Mesenchymal stem cell (in vitro differentiated cells and primary cell): Measurements from ENCODE around the gene ZDHHC12.

ENCODE experiments used
- DNase-seq: peaks from one replicate; pipeline ENCODE4 v3.0.0-alpha.2; 2013
- H2AFZ ChIP-seq: one replicate; pipeline ENCODE4 v1.6.1; 2013; ENCODE audit warnings: low read depth, mild to moderate bottlenecking, control low read depth, inconsistent platforms, low read length, moderate library complexity
- H2AK5ac ChIP-seq: 2 replicates; pipeline ENCODE4 v1.6.1; 2013; ENCODE audit warnings: low read length, moderate library complexity, mild to moderate bottlenecking, inconsistent platforms; ENCODE audit not compliant: severe bottlenecking
- H2BK120ac ChIP-seq: one replicate; pipeline ENCODE4 v1.6.1; 2013; ENCODE audit warnings: low read depth, mild to moderate bottlenecking, inconsistent platforms, low read length, moderate library complexity
- H2BK12ac ChIP-seq, 2 experiments: one replicate each; pipeline ENCODE4 v1.6.1; 2013; ENCODE audit warnings: inconsistent platforms in 2 of 2, low read length in 2 of 2, mild to moderate bottlenecking in 2 of 2, moderate library complexity in 2 of 2, control low read depth in 1 of 2
- H2BK15ac ChIP-seq: one replicate; pipeline ENCODE4 v1.6.1; 2013; ENCODE audit warnings: mild to moderate bottlenecking, low read depth, inconsistent platforms; ENCODE audit not compliant: poor library complexity, severe bottlenecking
- H2BK5ac ChIP-seq: 2 replicates; pipeline ENCODE4 v1.6.1; 2013; ENCODE audit warnings: low read depth, mild to moderate bottlenecking, low read length, control low read depth, inconsistent platforms; ENCODE audit not compliant: poor library complexity, severe bottlenecking
- H3K14ac ChIP-seq, 2 experiments: one replicate each; pipeline ENCODE4 v1.6.1; 2013; ENCODE audit warnings: inconsistent platforms in 2 of 2, low read length in 2 of 2, control low read depth in 1 of 2, mild to moderate bottlenecking in 1 of 2, moderate library complexity in 1 of 2
- H3K18ac ChIP-seq, 2 experiments: one replicate each; pipeline ENCODE4 v1.6.1; 2013; ENCODE audit warnings: inconsistent platforms in 2 of 2, low read length in 2 of 2, control low read depth in 1 of 2, low read depth in 1 of 2, mild to moderate bottlenecking in 1 of 2
- H3K23ac ChIP-seq, 2 experiments: one replicate each; pipeline ENCODE4 v1.6.1; 2013; ENCODE audit warnings: inconsistent platforms in 2 of 2, low read length in 2 of 2, mild to moderate bottlenecking in 2 of 2, moderate library complexity in 2 of 2, control low read depth in 1 of 2
- H3K27ac ChIP-seq: 2 replicates; pipeline ENCODE4 v1.5.1; 2013; ENCODE audit warnings: mild to moderate bottlenecking, moderate library complexity, low read length, control low read depth, inconsistent platforms; ENCODE audit not compliant: poor library complexity, severe bottlenecking
- H3K27me3 ChIP-seq, 2 experiments: 2 replicates each; pipeline versions ENCODE4 v1.6.1 to v1.7.0; 2013; ENCODE audit warnings: low read length in 2 of 2, mild to moderate bottlenecking in 2 of 2, moderate library complexity in 2 of 2, control low read depth in 1 of 2, inconsistent platforms in 1 of 2; ENCODE audit not compliant: control insufficient read depth in 1 of 2, insufficient read depth in 1 of 2
- H3K36me3 ChIP-seq, 2 experiments: 2 replicates each; pipeline versions ENCODE4 v1.6.1 to v1.7.0; 2013; ENCODE audit warnings: low read length in 2 of 2, control low read depth in 1 of 2, inconsistent platforms in 1 of 2, low read depth in 1 of 2, mild to moderate bottlenecking in 1 of 2; ENCODE audit not compliant: insufficient read depth in 2 of 2, control insufficient read depth in 1 of 2
- H3K4ac ChIP-seq, 2 experiments: one replicate each; pipeline ENCODE4 v1.6.1; 2013; ENCODE audit warnings: inconsistent platforms in 2 of 2, low read length in 2 of 2, mild to moderate bottlenecking in 2 of 2, moderate library complexity in 2 of 2, control low read depth in 1 of 2, low read depth in 1 of 2
- H3K4me1 ChIP-seq: 2 replicates; pipeline ENCODE4 v1.6.1; 2013; ENCODE audit warnings: low read depth, low read length, control low read depth; ENCODE audit not compliant: control insufficient read depth, insufficient read depth
- H3K4me2 ChIP-seq: 2 replicates; pipeline ENCODE4 v1.6.1; 2013; ENCODE audit warnings: low read length, mild to moderate bottlenecking, inconsistent platforms; ENCODE audit not compliant: poor library complexity, severe bottlenecking
- H3K4me3 ChIP-seq, 2 experiments: 2 replicates each; pipeline versions ENCODE4 v1.5.1 to v1.7.0; 2013; ENCODE audit warnings: low read length in 2 of 2, mild to moderate bottlenecking in 2 of 2, control low read depth in 1 of 2, low read depth in 1 of 2; ENCODE audit not compliant: insufficient read depth in 1 of 2
- H3K79me1 ChIP-seq: replicated peaks from 2 replicates; pipeline ENCODE4 v1.6.1; 2013; ENCODE audit warnings: mild to moderate bottlenecking, control low read depth, low read length, inconsistent platforms; ENCODE audit not compliant: poor library complexity, severe bottlenecking
- H3K9ac ChIP-seq: 2 replicates; pipeline ENCODE4 v1.7.0; 2013; ENCODE audit warnings: mild to moderate bottlenecking, low read length, moderate library complexity
- H3K9me3 ChIP-seq: 2 replicates; pipeline ENCODE4 v1.7.0; 2013; ENCODE audit warnings: mild to moderate bottlenecking, low read length; ENCODE audit not compliant: control insufficient read depth
- H4K8ac ChIP-seq: one replicate; pipeline ENCODE4 v1.6.1; 2013; ENCODE audit warnings: inconsistent platforms, mild to moderate bottlenecking, low read length, moderate library complexity
- H4K91ac ChIP-seq: one replicate; pipeline ENCODE4 v1.6.1; 2013; ENCODE audit warnings: mild to moderate bottlenecking, low read length, inconsistent platforms
- WGBS: methylation state at CpG from one replicate; pipeline ENCODE4 v1.1.7; 2013; ENCODE audit warnings: mixed read lengths; 5-methylcytosine and 5-hydroxymethylcytosine counted together

The ZDHHC12 gene

GRCh38 chr9:128727640-128728248 is 3.8 kb upstream of the ZDHHC12 start:
- Histone ChIP-seq H3K14ac (no peak overlapping the region), H3K36me3 (peaks cover 14 to 22% of the 10 kb centered on the region in 2 experiments), H4K91ac (no peak overlapping the region), H3K4me1 (peaks cover 38% of the 10 kb centered on the region), H2BK15ac (no peak overlapping the region), H4K8ac (no peak overlapping the region), H3K4ac (no peak overlapping the region), H3K4me3 (no peak overlapping the region), H2BK120ac (no peak overlapping the region), H3K9ac (no peak overlapping the region), H3K9me3 (no peaks in the 10 kb centered on the region), H3K18ac (no peak overlapping the region), H3K27me3 (no peaks in the 10 kb centered on the region), H3K4me2 (no peak overlapping the region), H2BK5ac (no peak overlapping the region), H2AFZ (no peak overlapping the region), H3K23ac (no peak overlapping the region), H2BK12ac (no peak overlapping the region), H2AK5ac (no peak overlapping the region), H3K79me1 (peaks cover 2% of the 10 kb centered on the region), H3K27ac (no peak overlapping the region)
- no peak for DNase-seq
- 85% methylated on average over 5 of the region's 5 CpGs for WGBS

GRCh38 chr9:128724744-128725211 is 851 bp upstream of the ZDHHC12 start:
- Histone ChIP-seq H4K8ac (peak overlapping the region; percentile 16), H3K9me3 (no peaks in the 10 kb centered on the region), H2BK120ac (no peak overlapping the region), H4K91ac (no peak overlapping the region), H3K27me3 (no peaks in the 10 kb centered on the region), H3K14ac (no peak overlapping the region), H3K4ac (peak overlapping the region in 1 of 2 experiments; percentile 40), H3K18ac (no peak overlapping the region), H3K4me1 (peaks cover 34% of the 10 kb centered on the region), H3K23ac (no peak overlapping the region), H3K9ac (peak overlapping the region; percentile 71), H2BK12ac (no peak overlapping the region), H3K4me3 (peak overlapping the region; percentile 34 to 91), H3K27ac (no peak overlapping the region), H3K4me2 (peak overlapping the region; percentile 59), H2BK5ac (no peak overlapping the region), H2BK15ac (peak overlapping the region; percentile 26), H3K36me3 (peaks cover 5 to 29% of the 10 kb centered on the region in 2 experiments), H2AFZ (no peak overlapping the region), H2AK5ac (no peak overlapping the region), H3K79me1 (peaks cover 2% of the 10 kb centered on the region)
- 30% methylated on average over 10 of the region's 10 CpGs for WGBS
- peak; percentile 79 for DNase-seq

GRCh38 chr9:128723352-128723865 is 518 bp downstream of the ZDHHC12 start:
- H3K27me3 ChIP-seq, result no peaks in the 10 kb centered on the region
- H3K4me1 ChIP-seq, result peaks cover 25% of the 10 kb centered on the region
- peaks cover 2% of the 10 kb centered on the region for H3K79me1 ChIP-seq
- peak overlapping the region in 1 of 2 experiments; percentile 90 for H3K18ac ChIP-seq
- H2BK120ac ChIP-seq, result no peak overlapping the region
- no peak overlapping the region for H3K27ac ChIP-seq
- no peak overlapping the region for H2AK5ac ChIP-seq
- no peak overlapping the region for H2BK12ac ChIP-seq
- H3K4me2 ChIP-seq, result peak overlapping the region; percentile 79
- H3K4ac ChIP-seq, result peak overlapping the region in 1 of 2 experiments; percentile 67
- H3K36me3 ChIP-seq, result peaks cover 5 to 33% of the 10 kb centered on the region in 2 experiments
- H2AFZ ChIP-seq, result peak overlapping the region; percentile 46
- no peak overlapping the region for H2BK5ac ChIP-seq
- H3K23ac ChIP-seq, result peak overlapping the region in 1 of 2 experiments; percentile 61
- 46% methylated on average over 7 of the region's 7 CpGs for WGBS
- peak overlapping the region; percentile 87 for H3K9ac ChIP-seq
- no peaks in the 10 kb centered on the region for H3K9me3 ChIP-seq
- peak overlapping the region; percentile 80 to 91 for H3K4me3 ChIP-seq
- peak overlapping the region; percentile 47 for H4K8ac ChIP-seq
- no peak overlapping the region for H4K91ac ChIP-seq
- peak overlapping the region in 1 of 2 experiments; percentile 82 for H3K14ac ChIP-seq
- peak; percentile 10 for DNase-seq
- H2BK15ac ChIP-seq, result no peak overlapping the region

GRCh38 chr9:128722380-128723351 is 1.3 kb downstream of the ZDHHC12 start:
- Histone ChIP-seq H2AFZ (no peak overlapping the region), H3K4me2 (no peak overlapping the region), H3K4ac (no peak overlapping the region), H4K8ac (no peak overlapping the region), H3K4me1 (peaks cover 22% of the 10 kb centered on the region), H2BK5ac (no peak overlapping the region), H3K9me3 (no peaks in the 10 kb centered on the region), H2BK15ac (no peak overlapping the region), H3K18ac (no peak overlapping the region), H3K9ac (no peak overlapping the region), H2BK120ac (no peak overlapping the region), H3K14ac (no peak overlapping the region), H3K36me3 (peaks cover 5 to 30% of the 10 kb centered on the region in 2 experiments), H3K4me3 (no peak overlapping the region), H4K91ac (no peak overlapping the region), H3K27me3 (no peaks in the 10 kb centered on the region), H3K23ac (peak overlapping the region in 1 of 2 experiments; percentile 3), H2AK5ac (no peak overlapping the region), H3K27ac (no peak overlapping the region), H2BK12ac (no peak overlapping the region), H3K79me1 (no peaks in the 10 kb centered on the region)
- 83% methylated on average over 9 of the region's 9 CpGs for WGBS
- DNase-seq, result no peak
